ENCODE results near the gene FOXN4.

GRCh38 chr12:109250523-109250922 lies 58.6 kb downstream of the FOXN4 start:
- no peak for TF ChIP-seq CTCF (IDR thresholded peaks at IDR 0.05)
- no peak for TF ChIP-seq POLR2AphosphoS5 (IDR thresholded peaks at IDR 0.05)
- TF ChIP-seq POLR2A (IDR thresholded peaks at IDR 0.05), result no peak
- no peak for TF ChIP-seq EP300 (IDR thresholded peaks at IDR 0.05)

Data from suprapubic skin (tissue), 4 donors.